Measurements from ENCODE around the gene EHMT1. TPM values are rescaled to one million over a fixed set of nuclear protein-coding genes. Genes with fewer than 3 reads are reported as not detected.
"Not testable (repeated sequence)": the region's sequence is repeated elsewhere in the genome, so short reads cannot be mapped to it uniquely, and the experiment has no call there.

The EHMT1 gene
- total RNA-seq, 4 donors from 2014 or later: 77.1 to 149 (median 86.6) TPM

GRCh38 chr9:137590469-137591383 lies 28.1 kb upstream of the EHMT1 start, which contains the start of gene ZMYND19:
TSS of gene ZMYND19 (minus strand) at chr9:137590512. CDS start at chr9:137590263, 249 bp downstream.
- peak; percentile 88 to 92 for DNase-seq (ENCODE audit: low spot score in 2 of 2)
- Histone ChIP-seq H3K27ac (peak within 1 kb of the TSS; percentile 56), H3K9me3 (no peaks in the 10 kb centered on the region), H3K36me3 (peaks cover 28% of the 10 kb centered on the region), H3K27me3 (no peaks in the 10 kb centered on the region), H3K4me1 (peaks cover 31% of the 10 kb centered on the region), H3K4me3 (peak within 1 kb of the TSS; percentile 86)
- WGBS: 2% methylated on average over 12 of the region's 113 CpGs
- TF ChIP-seq EP300 (IDR thresholded peaks at IDR 0.05): no peak
- TF ChIP-seq POLR2AphosphoS5 (IDR thresholded peaks at IDR 0.05): peak in 2 of 3 donors; percentile 39 to 46
- TF ChIP-seq POLR2A (IDR thresholded peaks at IDR 0.05): no peak

DNA sequence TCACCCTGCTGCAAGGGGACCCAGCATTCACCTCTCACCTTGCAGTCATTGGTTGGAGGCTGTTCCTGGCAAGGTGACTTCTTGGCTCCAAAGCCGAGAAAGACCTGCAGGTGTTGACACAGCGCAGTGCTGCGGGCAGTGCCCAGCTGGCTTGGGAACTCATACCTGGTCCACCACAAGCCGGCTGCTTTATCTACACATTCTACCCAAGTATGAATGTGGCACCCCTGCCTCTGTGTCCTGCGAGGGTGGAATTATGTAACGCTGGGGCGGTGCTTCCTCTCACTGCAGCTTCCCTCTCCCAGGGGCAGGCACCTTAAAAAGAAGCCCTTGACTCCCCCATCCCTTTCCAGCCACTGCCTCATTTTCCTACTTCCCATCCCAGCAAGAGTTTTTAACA lies 26.0 kb upstream of the EHMT1 start:
- H3K36me3 ChIP-seq: peaks cover 7% of the 10 kb centered on the region
- 66% methylated on average over 5 of the region's 7 CpGs for WGBS

DNA sequence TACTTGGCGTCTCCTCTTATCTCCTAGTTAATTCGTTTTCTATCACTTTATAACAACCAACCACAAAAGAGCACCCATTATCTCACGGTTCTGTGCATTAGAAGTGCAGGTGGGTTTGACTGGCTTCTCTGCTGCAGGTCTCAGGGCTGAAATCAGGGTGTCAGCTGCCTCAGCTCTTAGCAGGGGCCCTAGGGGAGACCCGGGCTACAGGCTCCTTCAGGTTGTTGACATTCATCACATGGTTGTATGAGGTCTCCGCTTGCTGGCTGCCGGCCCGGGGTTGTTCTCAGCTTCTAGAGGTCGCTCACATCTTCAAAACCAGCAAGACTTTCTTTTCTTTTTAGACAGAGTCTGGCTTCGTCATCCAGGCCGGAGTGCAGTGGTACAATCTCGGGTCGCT lies 25.6 kb upstream of the EHMT1 start:
- H3K36me3 ChIP-seq: peaks cover 3% of the 10 kb centered on the region
- H3K27ac ChIP-seq: no peak overlapping the region
- no peaks in the 10 kb centered on the region for H3K9me3 ChIP-seq
- WGBS: 91% methylated on average over 12 of the region's 12 CpGs
- no peak for DNase-seq (ENCODE audit: low spot score in 2 of 2)
- TF ChIP-seq POLR2A (IDR thresholded peaks at IDR 0.05): no peak
- TF ChIP-seq EP300 (IDR thresholded peaks at IDR 0.05): no peak
- no peak for TF ChIP-seq CTCF (IDR thresholded peaks at IDR 0.05)
- no peak for TF ChIP-seq POLR2AphosphoS5 (IDR thresholded peaks at IDR 0.05)
- H3K27me3 ChIP-seq: no peaks in the 10 kb centered on the region
- H3K4me3 ChIP-seq: no peak overlapping the region
- H3K4me1 ChIP-seq: peaks cover 28% of the 10 kb centered on the region

More for the DNA sequence above, 26.0 kb upstream of the EHMT1 start:
- Histone ChIP-seq H3K9me3 (no peaks in the 10 kb centered on the region), H3K4me3 (no peak overlapping the region), H3K27ac (no peak overlapping the region), H3K4me1 (peaks cover 31% of the 10 kb centered on the region), H3K27me3 (no peaks in the 10 kb centered on the region)
- DNase-seq (ENCODE audit: low spot score in 2 of 2): no peak
- TF ChIP-seq POLR2AphosphoS5 (IDR thresholded peaks at IDR 0.05): no peak

- DNase-seq (ENCODE audit: low spot score in 2 of 2): not testable (repeated sequence)
Measured at GRCh38 chr9:137596577-137596976, 22.2 kb upstream of the EHMT1 start.

GRCh38 chr9:137598943-137599342 lies 19.9 kb upstream of the EHMT1 start:
- Histone ChIP-seq H3K9me3 (no peaks in the 10 kb centered on the region), H3K36me3 (no peaks in the 10 kb centered on the region), H3K27ac (no peak overlapping the region), H3K4me1 (no peaks in the 10 kb centered on the region), H3K4me3 (no peak overlapping the region), H3K27me3 (no peaks in the 10 kb centered on the region)
- DNase-seq (ENCODE audit: low spot score in 2 of 2): no peak
- WGBS: 85% methylated on average over 8 of the region's 8 CpGs
- TF ChIP-seq CTCF (IDR thresholded peaks at IDR 0.05) (no peak), POLR2AphosphoS5 (IDR thresholded peaks at IDR 0.05) (no peak), EP300 (IDR thresholded peaks at IDR 0.05) (no peak), POLR2A (IDR thresholded peaks at IDR 0.05) (no peak)

More at GRCh38 chr9:137596577-137596976, 22.2 kb upstream of the EHMT1 start:
- not testable (repeated sequence) for H3K4me3 ChIP-seq, H3K36me3 ChIP-seq, H3K27me3 ChIP-seq, H3K4me1 ChIP-seq, H3K27ac ChIP-seq, H3K9me3 ChIP-seq
- 87% methylated on average over 7 of the region's 7 CpGs for WGBS

- WGBS: 18% methylated on average over 3 of the region's 3 CpGs
- H3K4me3 ChIP-seq: no peak overlapping the region
- H3K27ac ChIP-seq: no peak overlapping the region
- TF ChIP-seq EP300 (IDR thresholded peaks at IDR 0.05) (no peak), CTCF (IDR thresholded peaks at IDR 0.05) (no peak), POLR2A (IDR thresholded peaks at IDR 0.05) (no peak), POLR2AphosphoS5 (IDR thresholded peaks at IDR 0.05) (no peak)
- H3K9me3 ChIP-seq: no peaks in the 10 kb centered on the region
- H3K36me3 ChIP-seq: no peaks in the 10 kb centered on the region
- DNase-seq (ENCODE audit: low spot score in 2 of 2): no peak
- peaks cover 23% of the 10 kb centered on the region for H3K4me1 ChIP-seq
- no peaks in the 10 kb centered on the region for H3K27me3 ChIP-seq
Measured at GRCh38 chr9:137602661-137603060, 16.1 kb upstream of the EHMT1 start.
